Thoracic aorta (tissue), 2 donors: ENCODE data around the gene PHETA2. TPM values are rescaled to one million over a fixed set of nuclear protein-coding genes. Genes with fewer than 3 reads are reported as not detected.
A peak's percentile ranks its signal among the peaks of the same experiment; 100 is the strongest.

Source experiments
- ATAC-seq: fragments of 150-250 bp; one replicate; pipeline ENCODE4 v1.8.0; 2017; ENCODE audit warnings: low read depth; ENCODE audit not compliant: insufficient number of reproducible peaks, low FRiP score
- DNase-seq: peaks from one replicate; pipeline ENCODE4 v3.0.0-alpha.2; 2020; ENCODE audit warnings: low spot score
- H3K27ac ChIP-seq, 2 donors: fragments of 200-600 bp; sonication (generic); 1 replicate in 1 of 2; 2 replicates in 1 of 2; pipeline ENCODE4 v1.5.1; 2016; ENCODE audit warnings: mild to moderate bottlenecking in 2 of 2, moderate library complexity in 2 of 2
- H3K27me3 ChIP-seq: fragments of 200-600 bp; sonication (generic); replicated peaks from 2 replicates; pipeline ENCODE4 v1.6.0; 2016; ENCODE audit warnings: mild to moderate bottlenecking; ENCODE audit not compliant: insufficient read depth
- H3K36me3 ChIP-seq: fragments of 200-600 bp; sonication (generic); one replicate; pipeline ENCODE4 v1.5.1; 2016
- H3K4me1 ChIP-seq, 2 donors: fragments of 200-600 bp; sonication (generic); 1 replicate in 1 of 2; 2 replicates in 1 of 2; pipeline versions ENCODE4 v1.5.1 to v1.6.0; 2016; ENCODE audit warnings: low read depth in 2 of 2, mild to moderate bottlenecking in 1 of 2; ENCODE audit not compliant: control insufficient read depth in 1 of 2
- H3K4me3 ChIP-seq: fragments of 200-600 bp; sonication (generic); 2 replicates; pipeline ENCODE4 v1.5.1; 2016; ENCODE audit warnings: mild to moderate bottlenecking
- H3K9me3 ChIP-seq: fragments of 200-600 bp; sonication (generic); 2 replicates; pipeline ENCODE4 v1.5.1; 2016
- total RNA-seq, 2 donors: library from RNA; depleted of rRNA; stranded (reverse); fragments of >200 nt; gene quantifications; one replicate each; pipeline versions ENCODE4 v1.1.0 to v1.2.3, GENCODE V29; 2016
- TF ChIP-seq, protein P1 (sequence below): fragments of 200-600 bp; sonication (generic); IDR thresholded peaks from one replicate; pipeline ENCODE4 v1.5.1; 2019; ENCODE audit warnings: antibody characterized with exemption

Gene PHETA2
- total RNA-seq, 2 donors from 2014 or later = 22.1 to 23.7 TPM

DNA sequence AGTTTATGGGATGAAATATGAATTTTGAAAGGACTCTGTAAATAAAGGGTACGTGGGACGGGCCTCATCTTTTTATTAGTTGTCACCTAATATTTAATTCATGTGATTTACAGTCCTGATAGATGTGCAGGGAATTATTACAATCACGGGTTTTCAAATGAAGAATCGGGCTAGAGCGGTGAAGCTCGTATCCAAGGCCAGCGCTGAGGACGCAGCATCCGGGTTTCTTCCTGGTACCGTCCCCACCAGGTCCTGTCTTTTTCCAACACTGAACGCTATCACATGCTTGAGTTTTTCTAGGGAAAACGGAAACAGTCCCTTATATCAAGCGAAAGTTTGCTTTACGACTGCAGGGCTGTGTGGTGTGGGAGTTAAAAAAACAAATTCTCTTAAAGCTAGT, 6.2 kb downstream of the PHETA2 start:
- DNase-seq (no peak), ATAC-seq (no peak)
- no peaks in the 10 kb centered on the region for H3K9me3 ChIP-seq
- H3K27ac ChIP-seq = peak overlapping the region; percentile 98 to 99
- peaks cover 26% of the 10 kb centered on the region for H3K36me3 ChIP-seq
- peaks cover 8 to 40% of the 10 kb centered on the region in 2 donors for H3K4me1 ChIP-seq
- H3K27me3 ChIP-seq = no peaks in the 10 kb centered on the region
- TF ChIP-seq, protein P1, sequence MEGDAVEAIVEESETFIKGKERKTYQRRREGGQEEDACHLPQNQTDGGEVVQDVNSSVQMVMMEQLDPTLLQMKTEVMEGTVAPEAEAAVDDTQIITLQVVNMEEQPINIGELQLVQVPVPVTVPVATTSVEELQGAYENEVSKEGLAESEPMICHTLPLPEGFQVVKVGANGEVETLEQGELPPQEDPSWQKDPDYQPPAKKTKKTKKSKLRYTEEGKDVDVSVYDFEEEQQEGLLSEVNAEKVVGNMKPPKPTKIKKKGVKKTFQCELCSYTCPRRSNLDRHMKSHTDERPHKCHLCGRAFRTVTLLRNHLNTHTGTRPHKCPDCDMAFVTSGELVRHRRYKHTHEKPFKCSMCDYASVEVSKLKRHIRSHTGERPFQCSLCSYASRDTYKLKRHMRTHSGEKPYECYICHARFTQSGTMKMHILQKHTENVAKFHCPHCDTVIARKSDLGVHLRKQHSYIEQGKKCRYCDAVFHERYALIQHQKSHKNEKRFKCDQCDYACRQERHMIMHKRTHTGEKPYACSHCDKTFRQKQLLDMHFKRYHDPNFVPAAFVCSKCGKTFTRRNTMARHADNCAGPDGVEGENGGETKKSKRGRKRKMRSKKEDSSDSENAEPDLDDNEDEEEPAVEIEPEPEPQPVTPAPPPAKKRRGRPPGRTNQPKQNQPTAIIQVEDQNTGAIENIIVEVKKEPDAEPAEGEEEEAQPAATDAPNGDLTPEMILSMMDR = no peak
- peak overlapping the region; percentile 78 for H3K4me3 ChIP-seq

GRCh38 chr22:42083119-42083518, 9.1 kb downstream of the PHETA2 start:
- Histone ChIP-seq H3K9me3 (no peaks in the 10 kb centered on the region), H3K4me1 (peaks cover 8 to 27% of the 10 kb centered on the region in 2 donors), H3K36me3 (peaks cover 37% of the 10 kb centered on the region), H3K27me3 (no peaks in the 10 kb centered on the region), H3K27ac (no peak overlapping the region), H3K4me3 (no peak overlapping the region)
- no peak for ATAC-seq
- TF ChIP-seq, protein P1 = no peak
- DNase-seq = no peak

DNA sequence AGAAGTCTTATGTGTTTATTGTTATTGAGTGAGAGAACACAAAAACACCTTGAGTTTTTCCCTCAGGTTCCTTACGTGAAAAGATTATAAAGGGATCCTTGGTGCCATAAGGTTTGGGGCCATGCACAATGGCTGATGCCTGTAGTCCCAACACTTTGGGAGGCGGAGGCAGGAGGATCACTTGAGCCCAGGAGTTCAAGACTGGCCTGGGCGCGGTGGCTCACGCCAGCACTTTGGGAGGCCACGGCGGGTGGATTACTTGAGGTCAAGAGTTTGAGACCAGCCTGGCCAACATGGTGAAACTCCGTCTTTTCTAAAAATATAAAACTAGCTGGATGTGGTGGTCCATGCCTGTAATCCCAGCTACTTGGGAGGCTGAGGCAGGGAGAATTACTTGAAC, 10.8 kb downstream of the PHETA2 start:
- H3K4me3 ChIP-seq = no peak overlapping the region
- ATAC-seq (no peak), DNase-seq (no peak)
- no peak overlapping the region for H3K27ac ChIP-seq
- H3K4me1 ChIP-seq = peaks cover 5 to 28% of the 10 kb centered on the region in 2 donors
- no peaks in the 10 kb centered on the region for H3K9me3 ChIP-seq
- TF ChIP-seq, protein P1 = no peak
- no peaks in the 10 kb centered on the region for H3K27me3 ChIP-seq
- peaks cover 37% of the 10 kb centered on the region for H3K36me3 ChIP-seq

DNA sequence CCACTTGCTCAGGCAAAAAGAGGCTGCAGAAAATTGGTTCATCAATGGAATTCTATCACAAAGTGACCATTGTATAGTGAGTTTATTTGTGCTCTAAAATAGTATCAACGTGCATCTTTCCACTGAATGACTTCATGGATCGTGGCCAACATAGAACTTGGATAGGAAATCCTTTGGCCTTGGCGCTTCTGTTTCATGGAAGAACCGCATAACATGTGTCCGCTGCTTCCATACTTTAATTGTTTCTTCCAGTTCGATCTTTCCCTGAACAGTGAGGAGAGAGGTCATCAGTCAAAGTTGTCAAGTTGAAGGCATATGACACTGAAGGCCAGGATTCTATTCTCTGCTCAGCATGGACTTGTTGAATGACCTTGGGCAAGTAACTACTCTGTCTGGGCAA, 12.0 kb downstream of the PHETA2 start:
- no peak overlapping the region for H3K4me3 ChIP-seq
- TF ChIP-seq, protein P1 = no peak
- peaks cover 5 to 25% of the 10 kb centered on the region in 2 donors for H3K4me1 ChIP-seq
- no peaks in the 10 kb centered on the region for H3K27me3 ChIP-seq
- no peak overlapping the region for H3K27ac ChIP-seq
- DNase-seq = no peak
- H3K36me3 ChIP-seq = peaks cover 37% of the 10 kb centered on the region
- no peak for ATAC-seq
- H3K9me3 ChIP-seq = no peaks in the 10 kb centered on the region

DNA sequence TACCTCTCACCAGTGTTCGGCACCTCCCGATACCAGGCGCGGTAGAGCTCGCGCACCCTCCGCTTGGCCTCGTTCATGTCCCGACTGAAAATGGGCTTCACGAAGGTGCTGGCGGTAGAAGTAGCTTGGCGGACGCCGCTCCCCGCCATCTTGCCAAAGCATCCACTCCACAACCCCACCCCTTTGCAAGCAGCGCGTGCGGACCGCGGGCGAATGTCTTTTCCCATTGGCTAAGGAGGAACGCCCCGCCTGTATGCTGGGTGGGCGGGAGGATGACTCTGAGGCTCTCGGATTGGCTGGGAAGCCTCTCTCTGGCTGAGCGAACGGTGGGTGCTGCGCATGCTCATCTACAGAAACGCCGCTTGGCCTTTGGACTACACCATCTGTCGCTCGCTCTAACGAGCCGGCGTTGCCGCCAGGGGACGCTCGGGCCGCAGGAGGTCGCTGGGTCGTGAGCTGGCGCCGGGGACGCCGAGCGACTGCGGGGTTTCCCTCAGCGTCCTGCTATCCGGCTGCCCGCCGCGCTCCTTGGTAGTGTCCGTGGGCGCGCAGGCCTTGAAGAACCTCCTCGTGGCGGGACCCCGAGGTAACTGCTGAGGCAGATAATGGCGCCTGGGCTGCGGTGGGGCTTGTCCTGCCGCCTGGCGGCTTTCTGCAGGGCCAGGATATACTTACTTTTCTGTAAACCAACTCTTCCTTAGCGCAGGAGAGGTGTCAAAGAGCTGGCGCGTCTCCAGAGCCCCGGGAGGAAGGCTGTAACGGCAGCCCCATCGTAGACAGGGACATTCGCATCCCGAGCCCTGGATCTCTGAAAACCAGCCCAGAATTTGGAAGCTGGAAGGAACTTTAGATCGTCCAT, 16.8 kb downstream of the PHETA2 start, which contains the start of gene NDUFA6:
NDUFA6 (minus strand) TSS at position 177 of the 859 bp plus-strand sequence; CDS start at position 149, 28 bp downstream.
- Histone ChIP-seq H3K9me3 (no peaks in the 10 kb centered on the region), H3K4me1 (peaks cover 9 to 27% of the 10 kb centered on the region in 2 donors), H3K27me3 (no peaks in the 10 kb centered on the region), H3K27ac (peak within 1 kb of the TSS; percentile 90 to 91), H3K36me3 (peaks cover 7% of the 10 kb centered on the region), H3K4me3 (peak within 1 kb of the TSS; percentile 83)
- TF ChIP-seq, protein P1 = peak; percentile 84
- DNase-seq = peak; percentile 98
- peak; percentile 99 for ATAC-seq
